Activated gamma-delta T cell treated with anti-CD3 and anti-CD28 coated beads, Interleukin-2, amount 50 U/mL, for 16 hours (primary cell): ENCODE measurements around the gene PSMA7.
"Not testable (repeated sequence)": the region's sequence is repeated elsewhere in the genome, so short reads cannot be mapped to it uniquely, and the experiment has no call there.

Source experiments
- DNase-seq: peaks from one replicate; pipeline ENCODE4 v3.0.0-alpha.2; 2020; ENCODE audit warnings: low read depth

The PSMA7 gene

DNA sequence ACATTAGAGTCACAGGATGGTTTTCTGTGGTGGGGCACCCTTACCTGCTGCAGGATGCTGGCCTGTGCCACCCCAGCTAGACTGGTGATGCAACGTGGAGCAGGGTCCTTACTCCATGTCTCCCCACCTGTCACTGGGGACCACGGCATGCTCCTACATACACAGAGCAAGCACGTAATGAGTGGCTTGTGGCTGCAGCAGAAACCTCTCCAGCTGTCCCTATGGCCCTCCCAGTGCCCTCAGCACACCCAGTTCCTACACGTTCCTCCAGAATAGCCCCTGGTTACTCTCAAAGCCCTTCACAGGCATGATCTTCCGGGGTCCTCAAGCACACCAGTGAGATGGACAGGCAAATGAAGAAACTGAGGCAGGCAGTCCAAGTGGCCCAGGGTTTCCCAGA lies 24.1 kb downstream of the PSMA7 start:
- no peak for DNase-seq

GRCh38 chr20:62118113-62119043 lies 24.8 kb downstream of the PSMA7 start:
- no peak for DNase-seq

GRCh38 chr20:62117658-62118057 lies 25.5 kb downstream of the PSMA7 start:
- DNase-seq: peak; percentile 65

- no peak for DNase-seq
Measured at GRCh38 chr20:62117362-62117646, 25.9 kb downstream of the PSMA7 start.

DNA sequence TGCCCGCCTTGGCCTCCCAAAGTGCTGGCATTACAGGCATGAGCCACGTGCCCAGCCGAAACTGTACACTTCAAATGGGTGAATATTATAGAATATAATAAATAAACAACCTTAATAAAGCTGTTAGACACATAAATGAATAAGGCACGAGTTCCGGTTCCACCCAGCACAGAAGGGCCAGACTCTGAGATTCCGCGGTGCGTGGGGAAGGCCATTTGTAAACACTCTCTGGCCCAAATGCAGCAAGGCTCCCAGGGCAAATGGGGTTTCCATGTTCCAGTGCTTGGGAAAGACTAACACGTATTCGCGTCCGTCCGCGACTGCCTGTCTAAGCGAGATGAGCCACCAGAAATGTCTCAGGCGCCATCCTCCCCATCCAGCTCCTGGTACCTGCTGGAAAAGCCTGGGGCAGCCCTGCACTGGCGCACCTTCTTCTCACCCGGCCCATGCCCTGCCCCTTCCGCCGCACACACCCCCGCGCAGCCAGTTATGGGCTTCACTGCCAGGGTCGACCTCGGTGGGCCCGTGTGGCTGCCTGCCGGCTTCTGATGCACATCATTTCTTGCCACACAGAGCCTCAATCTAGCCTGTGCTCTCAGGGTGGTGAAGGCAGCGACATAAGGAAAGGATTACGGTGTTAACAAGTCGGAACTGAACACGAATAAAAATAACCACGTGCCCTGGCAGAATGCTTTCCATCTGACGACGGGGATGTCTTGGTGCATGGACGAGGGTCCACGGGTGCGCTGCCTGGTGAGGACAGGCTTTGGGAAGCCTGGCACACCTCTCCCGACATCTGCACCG lies 26.4 kb downstream of the PSMA7 start:
- no peak for DNase-seq

DNA sequence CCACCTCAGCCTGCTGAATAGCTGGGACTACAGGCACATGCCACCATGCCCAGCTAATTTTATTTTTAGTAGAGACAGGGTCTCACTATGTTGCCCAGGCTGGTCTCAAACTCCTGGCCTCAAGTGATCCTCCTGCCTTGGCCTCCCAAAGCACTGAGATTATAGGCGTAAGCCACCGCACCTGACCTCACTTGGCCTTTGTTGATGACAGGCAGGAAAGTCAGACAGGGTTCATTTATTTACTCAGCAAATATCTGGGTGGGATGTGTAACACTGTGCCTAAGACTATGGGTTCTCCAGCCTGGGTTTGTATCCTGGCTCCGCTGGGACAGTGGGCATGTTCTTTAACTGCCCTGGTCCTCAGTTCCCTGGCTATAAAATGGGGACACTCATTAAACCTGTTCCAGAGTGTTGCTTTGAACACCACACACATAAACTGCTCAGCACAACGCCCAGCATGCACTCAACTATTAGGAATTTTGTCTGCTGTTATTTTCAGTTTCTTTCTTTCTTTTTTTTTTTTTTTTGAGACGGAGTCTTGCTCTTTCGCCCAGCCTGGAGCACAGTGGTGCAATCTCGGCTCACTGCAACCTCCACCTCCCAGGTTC lies 27.3 kb downstream of the PSMA7 start:
- not testable (repeated sequence) for DNase-seq

GRCh38 chr20:62114894-62115293 lies 28.3 kb downstream of the PSMA7 start:
- DNase-seq: no peak

DNA sequence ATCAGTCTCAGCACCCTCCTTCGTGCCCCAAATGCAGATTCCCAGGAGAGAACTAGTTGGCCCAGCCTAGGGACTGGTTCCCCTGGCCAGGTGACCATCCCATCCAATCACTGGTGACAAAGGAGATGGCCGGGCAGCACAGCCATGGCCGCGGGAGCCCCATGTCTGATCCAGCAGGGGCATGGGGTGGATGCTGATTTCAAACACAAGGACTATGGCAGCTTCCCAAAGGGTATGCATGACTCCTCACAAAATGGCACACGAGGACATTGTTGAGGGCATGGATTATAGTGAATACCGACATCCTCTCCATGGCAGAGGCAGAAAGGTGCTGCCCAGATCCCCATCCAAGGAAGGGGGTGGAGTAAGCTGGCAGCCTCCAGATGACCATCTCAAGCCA lies 30.8 kb downstream of the PSMA7 start:
- DNase-seq: no peak

DNA sequence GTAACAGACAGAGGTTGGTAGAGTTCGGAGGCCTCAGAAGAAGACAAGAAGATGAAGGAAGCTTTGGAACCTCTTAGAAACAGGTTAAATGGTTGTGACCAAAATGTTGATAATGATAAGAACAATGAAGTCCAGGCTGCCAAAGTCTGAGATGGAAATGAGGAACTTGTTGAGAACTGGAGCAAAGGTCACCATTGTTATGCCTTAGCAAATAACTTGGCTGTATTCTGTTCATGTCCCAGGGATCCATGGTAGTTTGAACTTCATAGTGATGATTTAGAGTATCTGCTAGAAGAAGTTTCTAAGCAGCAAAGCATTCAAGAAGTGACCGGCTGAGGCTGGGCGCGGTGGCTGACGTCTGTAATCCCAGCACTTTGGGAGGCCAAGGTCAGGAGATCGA lies 32.0 kb downstream of the PSMA7 start:
- no peak for DNase-seq

GRCh38 chr20:62105592-62105991 lies 37.6 kb downstream of the PSMA7 start:
- no peak for DNase-seq

DNA sequence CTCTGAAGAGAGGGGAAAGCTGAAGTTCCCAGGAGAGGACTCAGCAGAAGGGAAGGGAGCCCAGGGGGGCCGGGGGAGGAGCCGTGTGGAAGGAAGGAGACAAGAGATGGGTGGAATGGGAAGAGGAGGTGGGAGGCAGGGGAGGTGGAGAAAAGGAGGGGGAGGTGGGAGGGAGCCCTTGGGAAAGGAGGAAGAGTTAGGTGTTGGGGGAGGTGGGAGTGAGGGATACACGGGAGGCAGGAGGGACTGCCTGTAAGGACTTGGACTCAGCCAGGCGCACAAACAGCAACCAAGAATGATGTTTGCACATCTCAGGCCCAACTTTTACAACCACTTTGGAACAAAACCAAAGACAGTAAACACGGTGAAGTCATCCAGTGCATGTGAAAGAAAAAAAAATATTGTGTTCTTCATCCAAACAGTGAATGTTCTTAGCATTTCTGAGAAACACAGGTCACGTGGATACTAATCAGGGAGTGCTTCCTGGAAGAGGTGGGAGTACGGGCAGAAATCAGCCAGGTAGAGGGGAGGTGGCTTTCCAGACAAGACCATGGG lies 38.3 kb downstream of the PSMA7 start:
- DNase-seq: no peak

GRCh38 chr20:62104234-62104789 lies 38.9 kb downstream of the PSMA7 start:
- DNase-seq: no peak

DNA sequence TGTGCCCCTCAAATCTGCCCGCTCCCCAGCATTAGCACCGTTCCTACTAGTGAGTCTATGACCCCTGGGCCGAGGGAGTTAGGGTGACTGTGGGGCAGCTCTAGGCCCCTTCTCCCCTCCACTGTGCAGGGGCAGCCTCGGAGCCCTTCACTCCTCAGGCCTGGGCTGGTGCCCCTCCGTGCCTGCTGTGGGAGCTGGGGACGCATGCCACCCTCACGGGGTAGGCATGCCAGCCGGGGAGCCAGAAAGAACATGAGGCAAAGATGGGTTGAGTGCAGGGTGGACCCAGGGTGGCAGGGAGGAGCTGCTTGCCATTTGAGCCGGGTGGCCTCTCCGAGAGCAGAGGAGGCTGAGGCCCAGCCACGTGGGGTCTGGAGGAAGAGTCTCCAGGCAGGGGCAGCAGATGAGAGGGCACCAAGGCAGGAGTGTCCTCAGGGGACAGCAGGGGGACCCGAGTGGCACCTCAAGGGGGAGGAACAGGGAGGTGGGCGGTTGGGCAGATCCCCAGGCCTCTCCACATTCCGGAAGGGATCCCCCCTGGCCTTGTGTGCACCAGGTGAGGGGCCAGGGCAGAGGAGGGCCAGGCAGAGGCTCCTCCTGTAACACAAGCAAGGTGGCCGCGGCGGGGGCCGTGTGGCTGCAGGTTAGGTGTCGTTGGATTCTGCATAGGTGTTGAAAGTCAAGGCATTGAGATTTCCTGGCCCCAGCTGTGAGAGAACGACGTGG lies 39.5 kb downstream of the PSMA7 start:
- no peak for DNase-seq

DNA sequence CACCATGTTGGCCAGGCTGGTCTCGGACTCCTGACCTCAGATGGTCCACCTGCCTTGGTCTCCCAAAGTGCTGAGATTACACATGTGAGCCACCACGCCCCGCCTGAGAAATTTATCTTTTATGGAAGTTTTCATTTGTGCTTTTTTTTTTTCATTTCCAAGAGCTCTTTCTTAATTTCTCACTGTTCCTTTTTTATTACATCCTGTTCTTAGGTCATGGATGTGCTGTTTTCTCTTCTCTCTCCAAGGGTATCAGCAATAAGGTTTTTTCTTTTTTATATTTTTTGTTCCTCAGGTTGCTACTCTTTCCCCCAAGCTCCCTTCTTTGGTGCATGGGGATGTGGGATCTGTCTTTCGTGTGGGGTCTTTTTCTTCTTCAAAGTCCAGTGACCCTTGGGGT lies 42.1 kb downstream of the PSMA7 start:
- no peak for DNase-seq

GRCh38 chr20:62097881-62098407 lies 45.2 kb downstream of the PSMA7 start:
- no peak for DNase-seq

- DNase-seq: no peak
Measured at GRCh38 chr20:62096421-62097380, 46.5 kb downstream of the PSMA7 start.

DNA sequence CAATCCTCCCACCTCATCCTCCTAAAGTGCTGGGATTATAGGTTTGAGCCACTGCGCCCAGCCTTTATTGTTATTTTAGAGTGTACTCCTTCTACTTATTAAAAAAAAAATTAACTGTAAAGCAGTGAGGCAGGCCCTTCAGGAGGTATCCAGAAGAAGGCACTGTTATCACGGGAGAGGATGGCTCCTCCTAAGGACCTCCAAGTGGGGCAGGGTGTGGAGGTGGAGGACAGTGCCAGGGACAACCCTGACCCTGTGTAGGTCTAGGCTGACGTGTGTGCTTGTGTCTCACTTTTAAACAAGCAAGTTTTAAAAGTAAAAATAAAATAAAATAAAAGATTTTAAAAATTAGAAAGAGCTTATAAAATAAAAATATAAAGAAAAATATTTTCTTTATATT lies 53.8 kb downstream of the PSMA7 start:
- DNase-seq: no peak

- DNase-seq: no peak
Measured at GRCh38 chr20:62088258-62089127, 54.7 kb downstream of the PSMA7 start.

DNA sequence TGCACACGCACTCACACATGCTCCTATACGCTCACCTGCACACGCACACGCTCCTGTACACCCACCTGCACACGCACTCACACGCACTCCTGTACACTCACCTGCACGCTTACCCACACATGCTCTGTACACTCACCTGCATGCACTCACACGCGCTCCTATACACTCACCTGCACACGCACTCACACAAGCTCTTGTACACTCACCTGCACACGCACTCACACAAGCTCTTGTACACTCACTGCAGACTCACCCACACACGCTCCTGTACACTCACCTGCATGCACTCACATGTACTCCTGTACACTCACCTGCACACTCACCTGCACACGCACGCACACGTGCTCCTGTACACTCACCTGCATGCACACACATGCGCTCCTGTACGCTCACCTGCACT lies 55.6 kb downstream of the PSMA7 start:
- DNase-seq: no peak
